ENCODE measurements around the gene FAM199X.

The FAM199X gene

GRCh38 chrX:104156630-104157529 lies 9.4 kb upstream of the FAM199X start, which contains the start of gene SLC25A53:
Gene SLC25A53 (minus strand): TSS chrX:104157009. CDS start chrX:104105257, 51,752 bp downstream.
- Histone ChIP-seq H3K4me1 (ENCODE audit: control insufficient read depth, insufficient read depth, low read length) (no peaks in the 10 kb centered on the region), H3K27me3 (ENCODE audit: control insufficient read depth, insufficient read depth, low read length) (no peaks in the 10 kb centered on the region), H3K27ac (ENCODE audit: low read depth, low read length) (peak within 1 kb of the TSS; percentile 88), H3K4me3 (ENCODE audit: low read length) (peak within 1 kb of the TSS; percentile 72), H3K36me3 (ENCODE audit: control insufficient read depth, insufficient read depth, low read length) (no peaks in the 10 kb centered on the region), H3K9ac (ENCODE audit: low read length) (peak within 1 kb of the TSS; percentile 60)

GRCh38 chrX:104166735-104167436 lies 633 bp downstream of the FAM199X start:
- Histone ChIP-seq H3K4me1 (ENCODE audit: control insufficient read depth, insufficient read depth, low read length) (no peaks in the 10 kb centered on the region), H3K9ac (ENCODE audit: low read length) (peak overlapping the region; percentile 62), H3K36me3 (ENCODE audit: control insufficient read depth, insufficient read depth, low read length) (no peaks in the 10 kb centered on the region), H3K27ac (ENCODE audit: low read depth, low read length) (peak overlapping the region; percentile 68), H3K27me3 (ENCODE audit: control insufficient read depth, insufficient read depth, low read length) (no peaks in the 10 kb centered on the region), H3K4me3 (ENCODE audit: low read length) (peak overlapping the region; percentile 82)

GRCh38 chrX:104168127-104168526 lies 1.9 kb downstream of the FAM199X start:
- Histone ChIP-seq H3K27me3 (ENCODE audit: control insufficient read depth, insufficient read depth, low read length) (no peaks in the 10 kb centered on the region), H3K36me3 (ENCODE audit: control insufficient read depth, insufficient read depth, low read length) (no peaks in the 10 kb centered on the region), H3K9ac (ENCODE audit: low read length) (no peak overlapping the region), H3K4me1 (ENCODE audit: control insufficient read depth, insufficient read depth, low read length) (no peaks in the 10 kb centered on the region), H3K4me3 (ENCODE audit: low read length) (no peak overlapping the region), H3K27ac (ENCODE audit: low read depth, low read length) (no peak overlapping the region)

GRCh38 chrX:104172121-104172520 lies 5.9 kb downstream of the FAM199X start:
- no peak overlapping the region for H3K9ac ChIP-seq (ENCODE audit: low read length)

GRCh38 chrX:104172788-104173187 lies 6.5 kb downstream of the FAM199X start:
- Histone ChIP-seq H3K27me3 (ENCODE audit: control insufficient read depth, insufficient read depth, low read length) (no peaks in the 10 kb centered on the region), H3K4me1 (ENCODE audit: control insufficient read depth, insufficient read depth, low read length) (no peaks in the 10 kb centered on the region), H3K36me3 (ENCODE audit: control insufficient read depth, insufficient read depth, low read length) (no peaks in the 10 kb centered on the region), H3K9ac (ENCODE audit: low read length) (no peak overlapping the region), H3K27ac (ENCODE audit: low read depth, low read length) (no peak overlapping the region), H3K4me3 (ENCODE audit: low read length) (no peak overlapping the region)

More at GRCh38 chrX:104172121-104172520, 5.9 kb downstream of the FAM199X start:
- no peak overlapping the region for H3K4me3 ChIP-seq (ENCODE audit: low read length)
- no peaks in the 10 kb centered on the region for H3K27me3 ChIP-seq (ENCODE audit: control insufficient read depth, insufficient read depth, low read length)
- H3K36me3 ChIP-seq (ENCODE audit: control insufficient read depth, insufficient read depth, low read length): no peaks in the 10 kb centered on the region
- H3K4me1 ChIP-seq (ENCODE audit: control insufficient read depth, insufficient read depth, low read length): no peaks in the 10 kb centered on the region
- no peak overlapping the region for H3K27ac ChIP-seq (ENCODE audit: low read depth, low read length)

GRCh38 chrX:104173841-104174240 lies 7.6 kb downstream of the FAM199X start:
- Histone ChIP-seq H3K36me3 (ENCODE audit: control insufficient read depth, insufficient read depth, low read length) (no peaks in the 10 kb centered on the region), H3K27ac (ENCODE audit: low read depth, low read length) (no peak overlapping the region), H3K9ac (ENCODE audit: low read length) (no peak overlapping the region), H3K27me3 (ENCODE audit: control insufficient read depth, insufficient read depth, low read length) (no peaks in the 10 kb centered on the region), H3K4me3 (ENCODE audit: low read length) (no peak overlapping the region), H3K4me1 (ENCODE audit: control insufficient read depth, insufficient read depth, low read length) (no peaks in the 10 kb centered on the region)

- H3K4me1 ChIP-seq (ENCODE audit: control insufficient read depth, insufficient read depth, low read length): no peaks in the 10 kb centered on the region
- peaks cover 6% of the 10 kb centered on the region for H3K36me3 ChIP-seq (ENCODE audit: control insufficient read depth, insufficient read depth, low read length)
- no peak overlapping the region for H3K4me3 ChIP-seq (ENCODE audit: low read length)
- no peaks in the 10 kb centered on the region for H3K27me3 ChIP-seq (ENCODE audit: control insufficient read depth, insufficient read depth, low read length)
- no peak overlapping the region for H3K27ac ChIP-seq (ENCODE audit: low read depth, low read length)
- no peak overlapping the region for H3K9ac ChIP-seq (ENCODE audit: low read length)
Measured at GRCh38 chrX:104183685-104184084, 17.4 kb downstream of the FAM199X start.

- no peaks in the 10 kb centered on the region for H3K27me3 ChIP-seq (ENCODE audit: control insufficient read depth, insufficient read depth, low read length)
- no peaks in the 10 kb centered on the region for H3K4me1 ChIP-seq (ENCODE audit: control insufficient read depth, insufficient read depth, low read length)
- H3K27ac ChIP-seq (ENCODE audit: low read depth, low read length): no peak overlapping the region
- peaks cover 6% of the 10 kb centered on the region for H3K36me3 ChIP-seq (ENCODE audit: control insufficient read depth, insufficient read depth, low read length)
- no peak overlapping the region for H3K4me3 ChIP-seq (ENCODE audit: low read length)
- no peak overlapping the region for H3K9ac ChIP-seq (ENCODE audit: low read length)
Measured at GRCh38 chrX:104187931-104188330, 21.7 kb downstream of the FAM199X start.

- H3K27me3 ChIP-seq (ENCODE audit: control insufficient read depth, insufficient read depth, low read length): no peaks in the 10 kb centered on the region
- H3K9ac ChIP-seq (ENCODE audit: low read length): no peak overlapping the region
- H3K27ac ChIP-seq (ENCODE audit: low read depth, low read length): no peak overlapping the region
- H3K4me3 ChIP-seq (ENCODE audit: low read length): no peak overlapping the region
- H3K36me3 ChIP-seq (ENCODE audit: control insufficient read depth, insufficient read depth, low read length): peaks cover 6% of the 10 kb centered on the region
- H3K4me1 ChIP-seq (ENCODE audit: control insufficient read depth, insufficient read depth, low read length): no peaks in the 10 kb centered on the region
Measured at GRCh38 chrX:104189837-104190236, 23.6 kb downstream of the FAM199X start.

- no peaks in the 10 kb centered on the region for H3K36me3 ChIP-seq (ENCODE audit: control insufficient read depth, insufficient read depth, low read length)
- H3K27ac ChIP-seq (ENCODE audit: low read depth, low read length): no peak overlapping the region
- no peak overlapping the region for H3K9ac ChIP-seq (ENCODE audit: low read length)
- H3K4me3 ChIP-seq (ENCODE audit: low read length): no peak overlapping the region
- H3K27me3 ChIP-seq (ENCODE audit: control insufficient read depth, insufficient read depth, low read length): no peaks in the 10 kb centered on the region
- no peaks in the 10 kb centered on the region for H3K4me1 ChIP-seq (ENCODE audit: control insufficient read depth, insufficient read depth, low read length)
Measured at GRCh38 chrX:104193485-104193884, 27.2 kb downstream of the FAM199X start.

- no peak overlapping the region for H3K4me3 ChIP-seq (ENCODE audit: low read length)
- no peak overlapping the region for H3K27ac ChIP-seq (ENCODE audit: low read depth, low read length)
- no peaks in the 10 kb centered on the region for H3K36me3 ChIP-seq (ENCODE audit: control insufficient read depth, insufficient read depth, low read length)
- no peaks in the 10 kb centered on the region for H3K27me3 ChIP-seq (ENCODE audit: control insufficient read depth, insufficient read depth, low read length)
- no peaks in the 10 kb centered on the region for H3K4me1 ChIP-seq (ENCODE audit: control insufficient read depth, insufficient read depth, low read length)
- H3K9ac ChIP-seq (ENCODE audit: low read length): no peak overlapping the region
Measured at GRCh38 chrX:104195013-104195412, 28.8 kb downstream of the FAM199X start.

GRCh38 chrX:104195489-104196084 lies 29.3 kb downstream of the FAM199X start:
- Histone ChIP-seq H3K27me3 (ENCODE audit: control insufficient read depth, insufficient read depth, low read length) (no peaks in the 10 kb centered on the region), H3K9ac (ENCODE audit: low read length) (no peak overlapping the region), H3K36me3 (ENCODE audit: control insufficient read depth, insufficient read depth, low read length) (no peaks in the 10 kb centered on the region), H3K4me1 (ENCODE audit: control insufficient read depth, insufficient read depth, low read length) (no peaks in the 10 kb centered on the region), H3K4me3 (ENCODE audit: low read length) (no peak overlapping the region), H3K27ac (ENCODE audit: low read depth, low read length) (no peak overlapping the region)
